HEK293 (cell line): Measurements from ENCODE around the gene ZNF330.

Experiments
- CTCF ChIA-PET: fragments of 350-600 bp; formaldehyde crosslinking; extraction: SDS; loops from one replicate; lab custom pipeline; 2021; ENCODE audit warnings: antibody characterized with exemption; lab: Yijun Ruan, JAX
- POLR2A ChIA-PET: fragments of 300-600 bp; formaldehyde crosslinking; extraction: SDS; loops from one replicate; lab custom pipeline; 2020; ENCODE audit warnings: antibody characterized with exemption, inconsistent platforms; lab: Yijun Ruan, JAX
- H3K27ac ChIP-seq: fragments of 200-500 bp; sonication (Bioruptor generic); 2 replicates; pipeline ENCODE4 v1.5.1; 2014; ENCODE audit warnings: low read depth, low read length, control low read depth, inconsistent platforms; ENCODE audit errors: extremely low read depth
- H3K36me3 ChIP-seq, 2 experiments: fragments of 200-500 bp in 1 of 2; sonication (Bioruptor generic) in 1 of 2; 1 replicate in 1 of 2; 2 replicates in 1 of 2; pipeline ENCODE4 v1.5.1; 2014 to 2017; ENCODE audit warnings: inconsistent platforms in 2 of 2, low read length in 2 of 2; ENCODE audit not compliant: control insufficient read depth in 2 of 2, insufficient read depth in 1 of 2
- H3K4me1 ChIP-seq: fragments of 200-500 bp; sonication (Bioruptor generic); 2 replicates; pipeline ENCODE4 v1.5.1; 2014; ENCODE audit warnings: mild to moderate bottlenecking, low read length, inconsistent platforms; ENCODE audit not compliant: control insufficient read depth, insufficient read depth
- H3K4me3 ChIP-seq: 2 replicates; pipeline ENCODE4 v1.5.1; 2011; ENCODE audit warnings: low read depth, mild to moderate bottlenecking, control low read depth, low read length, moderate library complexity
- H3K9me3 ChIP-seq: fragments of 200-500 bp; sonication (Bioruptor generic); 2 replicates; pipeline ENCODE4 v1.5.1; 2014; ENCODE audit warnings: low read depth, low read length, inconsistent platforms; ENCODE audit not compliant: control insufficient read depth, insufficient read depth
- BCL6B ChIP-seq: fragments of 450-650 bp; formaldehyde crosslinking; IDR thresholded peaks from 2 replicates; pipeline ENCODE4 v1.5.1; 2017; ENCODE audit warnings: missing biosample characterization, missing genetic modification characterization
- ELK4 ChIP-seq: IDR thresholded peaks from 2 replicates; pipeline ENCODE4 v1.6.1; 2011; ENCODE audit warnings: mild to moderate bottlenecking, low read depth, low read length, borderline replicate concordance
- GFI1B ChIP-seq: fragments of 450-650 bp; formaldehyde crosslinking; IDR thresholded peaks from 2 replicates; pipeline ENCODE4 v1.5.1; 2016; ENCODE audit warnings: missing biosample characterization, missing genetic modification characterization
- PRDM1 ChIP-seq: fragments of 450-650 bp; formaldehyde crosslinking; IDR thresholded peaks from 2 replicates; pipeline ENCODE4; 2016; ENCODE audit warnings: missing biosample characterization, missing genetic modification characterization
- REST ChIP-seq: fragments of 450-650 bp; formaldehyde crosslinking; IDR thresholded peaks from 2 replicates; pipeline ENCODE4 v1.5.1; 2016; ENCODE audit warnings: missing biosample characterization, missing genetic modification characterization
- ZBTB20 ChIP-seq: fragments of 450-650 bp; formaldehyde crosslinking; IDR thresholded peaks from 2 replicates; pipeline ENCODE4 v1.5.1; 2016; ENCODE audit warnings: missing biosample characterization, missing genetic modification characterization
- ZEB2 ChIP-seq: fragments of 450-650 bp; formaldehyde crosslinking; IDR thresholded peaks from 2 replicates; pipeline ENCODE4 v1.5.1; 2016; ENCODE audit warnings: missing biosample characterization, missing genetic modification characterization
- ZNF121 ChIP-seq: fragments of 450-650 bp; formaldehyde crosslinking; IDR thresholded peaks from 2 replicates; pipeline ENCODE4 v1.5.1; 2016; ENCODE audit warnings: missing biosample characterization, missing genetic modification characterization
- ZNF169 ChIP-seq: fragments of 450-650 bp; formaldehyde crosslinking; IDR thresholded peaks from 2 replicates; pipeline ENCODE4 v1.5.1; 2016; ENCODE audit warnings: missing biosample characterization, missing genetic modification characterization
- ZNF2 ChIP-seq: fragments of 450-650 bp; formaldehyde crosslinking; IDR thresholded peaks from 2 replicates; pipeline ENCODE4 v1.5.1; 2016; ENCODE audit warnings: missing biosample characterization, missing genetic modification characterization
- ZNF248 ChIP-seq: fragments of 450-650 bp; formaldehyde crosslinking; IDR thresholded peaks from 2 replicates; pipeline ENCODE4 v1.5.1; 2017; ENCODE audit warnings: missing biosample characterization, missing genetic modification characterization
- ZNF26 ChIP-seq: fragments of 450-650 bp; formaldehyde crosslinking; IDR thresholded peaks from 2 replicates; pipeline ENCODE4 v1.5.1; 2016; ENCODE audit warnings: missing biosample characterization, missing genetic modification characterization
- ZNF280D ChIP-seq: fragments of 450-650 bp; formaldehyde crosslinking; IDR thresholded peaks from 2 replicates; pipeline ENCODE4 v1.5.1; 2016; ENCODE audit warnings: missing biosample characterization, missing genetic modification characterization
- ZNF433 ChIP-seq: fragments of 450-650 bp; formaldehyde crosslinking; IDR thresholded peaks from 2 replicates; pipeline ENCODE4 v1.5.1; 2016; ENCODE audit warnings: missing biosample characterization, missing genetic modification characterization, low read depth
- ZNF664 ChIP-seq: fragments of 450-650 bp; formaldehyde crosslinking; IDR thresholded peaks from 2 replicates; pipeline ENCODE4 v1.5.1; 2016; ENCODE audit warnings: missing biosample characterization, missing genetic modification characterization
- ZNF701 ChIP-seq: fragments of 450-650 bp; formaldehyde crosslinking; IDR thresholded peaks from 2 replicates; pipeline ENCODE4 v1.5.1; 2016; ENCODE audit warnings: missing biosample characterization, missing genetic modification characterization
- ZNF785 ChIP-seq: fragments of 450-650 bp; formaldehyde crosslinking; IDR thresholded peaks from 2 replicates; pipeline ENCODE4 v1.5.1; 2016; ENCODE audit warnings: missing biosample characterization, missing genetic modification characterization
- ZNF791 ChIP-seq: fragments of 450-650 bp; formaldehyde crosslinking; IDR thresholded peaks from 2 replicates; pipeline ENCODE4 v1.5.1; 2016; ENCODE audit warnings: missing biosample characterization, missing genetic modification characterization

ZNF330 gene

GRCh38 chr4:141223418-141223817 is 2.7 kb downstream of the ZNF330 start:
- CTCF ChIA-PET, result no interaction called here
- Histone ChIP-seq H3K27ac (no peak overlapping the region), H3K9me3 (no peaks in the 10 kb centered on the region), H3K4me3 (no peak overlapping the region), H3K4me1 (no peaks in the 10 kb centered on the region), H3K36me3 (peaks cover 8 to 43% of the 10 kb centered on the region in 2 experiments; a peak in 2 of 3 replicates)
- TF ChIP-seq ZNF121 (tag by site-specific recombination) (no peak), ZNF2 (no peak), ZNF26 (tag by site-specific recombination) (no peak), ZBTB20 (tag by site-specific recombination) (no peak), ZNF791 (tag by site-specific recombination) (no peak), ZNF664 (tag by site-specific recombination) (no peak), ZNF248 (tag by site-specific recombination) (no peak), ZNF785 (tag by site-specific recombination) (no peak), REST (tag by site-specific recombination) (no peak), ZNF280D (tag by site-specific recombination) (no peak), ZNF701 (tag by site-specific recombination) (no peak), ZEB2 (tag by site-specific recombination) (no peak), ELK4 (no peak), ZNF169 (no peak), GFI1B (tag by site-specific recombination) (no peak), BCL6B (tag by site-specific recombination) (no peak), PRDM1 (no peak), ZNF433 (tag by site-specific recombination) (no peak)
- POLR2A ChIA-PET, result no interaction called here
